A673 (cell line): ENCODE data around the gene PHF1.

Experiments
- CTCF ChIP-seq: fragments of 300-800, 200-600 bp; sonication (generic); conservative IDR thresholded peaks from 2 replicates; pipeline ENCODE4 v1.5.1; 2017; ENCODE audit warnings: low read depth, mild to moderate bottlenecking, antibody characterized with exemption, low read length, moderate library complexity, mixed read lengths
- EZH2 ChIP-seq: fragments of 200-600 bp; sonication (generic); IDR thresholded peaks from 2 replicates; pipeline ENCODE4 v1.6.1; 2017; ENCODE audit warnings: borderline replicate concordance, low read depth, mild to moderate bottlenecking, mixed read lengths, antibody characterized with exemption, low read length; ENCODE audit not compliant: poor library complexity, severe bottlenecking

DNA sequence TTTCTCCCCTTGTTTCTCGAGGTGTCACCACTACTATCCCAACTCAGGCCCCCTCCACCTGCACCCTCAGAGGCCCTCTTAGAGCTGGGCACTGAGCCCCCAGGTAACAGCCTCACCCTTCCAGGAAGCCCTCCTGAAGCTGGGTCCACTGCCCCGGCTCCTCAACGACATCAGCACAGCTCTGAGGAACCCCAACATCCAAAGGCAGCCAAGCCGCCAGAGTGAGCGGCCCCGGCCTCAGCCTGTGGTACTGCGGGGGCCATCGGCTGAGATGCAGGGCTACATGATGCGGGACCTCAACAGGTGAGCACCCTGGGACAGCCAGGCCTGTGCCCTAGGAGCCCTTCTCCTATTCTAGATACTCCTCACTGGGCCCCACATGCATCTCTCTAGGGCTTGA, 30.6 kb downstream of the PHF1 start:
- no peak for TF ChIP-seq CTCF
- TF ChIP-seq EZH2 = no peak
